Heart left ventricle (tissue), 16 donors: ENCODE measurements around the gene ACAP2. TPM values are rescaled to one million over a fixed set of nuclear protein-coding genes. Genes with fewer than 3 reads are reported as not detected.

Experiments used
- ATAC-seq, 4 donors: fragments of 200-7000 bp; cut with Tn5 transposase; one replicate each; pipeline ENCODE4 v1.9.1; 2020 to 2022; ENCODE audit warnings: moderate library complexity in 4 of 4, mild to moderate bottlenecking in 3 of 4, moderate number of reproducible peaks in 1 of 4
- DNase-seq, 5 donors: peaks; one replicate each; pipeline ENCODE4 v3.0.0-alpha.2; 2020
- H3K27ac ChIP-seq, 12 donors: fragments of 200-600 bp; sonication (generic) in 4 of 12; one replicate each; pipeline versions ENCODE4 v1.5.0 to v1.8.0; 2016 to 2022; ENCODE audit warnings: mild to moderate bottlenecking in 2 of 12
- H3K27me3 ChIP-seq, 9 donors: fragments of 200-600 bp; sonication (generic) in 2 of 9; one replicate each; pipeline versions ENCODE4 v1.5.1 to v1.8.0; 2016 to 2022; ENCODE audit warnings: mild to moderate bottlenecking in 3 of 9
- H3K36me3 ChIP-seq, 9 donors: fragments of 200-600 bp; sonication (generic) in 2 of 9; one replicate each; pipeline versions ENCODE4 v1.5.0 to v1.8.0; 2018 to 2022; ENCODE audit warnings: mild to moderate bottlenecking in 2 of 9
- H3K4me1 ChIP-seq, 12 donors: fragments of 200-600 bp; sonication (generic) in 4 of 12; one replicate each; pipeline versions ENCODE4 v1.5.0 to v1.8.0; 2016 to 2022; ENCODE audit warnings: mild to moderate bottlenecking in 3 of 12
- H3K4me3 ChIP-seq, 12 donors: fragments of 200-600 bp; sonication (generic) in 4 of 12; one replicate each; pipeline versions ENCODE4 v1.5.0 to v1.8.0; 2017 to 2022; ENCODE audit warnings: mild to moderate bottlenecking in 9 of 12, moderate library complexity in 4 of 12
- H3K9me3 ChIP-seq, 12 donors: fragments of 200-600 bp; sonication (generic) in 4 of 12; one replicate each; pipeline versions ENCODE4 v1.5.0 to v1.8.0; 2016 to 2022; ENCODE audit warnings: mild to moderate bottlenecking in 1 of 12
- CTCF ChIP-seq, 12 donors: fragments of 200-600 bp; sonication (generic) in 4 of 12; IDR thresholded peaks; one replicate each; pipeline versions ENCODE4 v1.5.0 to v1.8.0; 2018 to 2022; ENCODE audit warnings: antibody characterized with exemption in 12 of 12, mild to moderate bottlenecking in 5 of 12
- POLR2A ChIP-seq, 2 donors: fragments of 450-650 bp; IDR thresholded peaks; one replicate each; pipeline ENCODE4 v1.6.1; 2017; ENCODE audit warnings: antibody characterized with exemption in 2 of 2, mild to moderate bottlenecking in 2 of 2, moderate library complexity in 2 of 2
- WGBS, 4 donors: extraction: QIAGEN DNeasy Blood & Tissue Kit in 2 of 4; methylation state at CpG; one replicate each; pipeline versions ENCODE4 v1.1.5 to v1.1.7; 2013 to 2018; 5-methylcytosine and 5-hydroxymethylcytosine counted together
- intact Hi-C, 10 donors: fragments of 100-400 bp; cut with DNase I; formaldehyde crosslinking; loops; one replicate each; pipeline versions ENCODE4 v1.11.1 to v1.14.2; 2022
- polyA plus RNA-seq, 2 donors: library from polyadenylated mRNA; stranded (reverse); fragments of 200-250 nt; gene quantifications; one replicate each; pipeline ENCODE4 v1.2.3, GENCODE V29; 2013
- total RNA-seq, 9 donors: library from RNA; depleted of rRNA in 2 of 9; stranded (reverse); fragments of >200 nt in 2 of 9; fragmentation: NEBNext Ultra II Directional in 3 of 9; extraction: Animal tissue kit (Norgen Biotek cat#: 25700) in 3 of 9; gene quantifications; one replicate each; pipeline versions ENCODE4 v1.1.0 to v1.2.4, GENCODE V29; 2016 to 2023
- donor health status: ischemic (EF 13 %, LVEDD 7.1; RV severe dilation, severe dysfunction).
- donor health status: healthy with polysubstance abuse.
- donor health status: DM: no; HTN: yes; CAD: no.
- donor health status: DM: no; HTN: no; CAD: no.
- donor health status: ischemic (EF 25% LVEDD 6.9; RV normal size, moderate dysfunction).
- donor health status: ischemic (EF 25% LVEDD 5.7; RV mildly dilated, moderate dysfunction).
- donor health status: healthy.
- donor health status: DM: yes; HTN: yes; CAD: no.
- donor health status: ischemic (EF 35%, LVEDD 5.7; RV mildly dilated, moderate dysfunction).
- donor health status: nonischemic (EF 11% LVEDD 7.7; RV severe dilation, severe dysfunction).
- donor health status: DM: yes; HTN: yes; CAD: no.
- donor health status: PGD.
- donor health status: ischemic (EF 29% LVEDD 5.4; RV normal size, mild dysfunction).
- donor health status: nonischemic (EF 23%, LVEDD 6.1; RV moderate dilation, normal function).

Gene ACAP2
- total and polyA plus RNA-seq, 11 donors = 4.4 to 39.2 (median 15.4) TPM

GRCh38 chr3:195447201-195447600 is 4.4 kb upstream of the ACAP2 start:
- H3K27ac ChIP-seq = no peak overlapping the region
- H3K36me3 ChIP-seq = no peaks in the 10 kb centered on the region
- H3K27me3 ChIP-seq = no peaks in the 10 kb centered on the region
- H3K4me1 ChIP-seq = peaks cover 0 to 18% (median 8%) of the 10 kb centered on the region in 12 donors
- ATAC-seq = no peak
- intact Hi-C loops = loop anchor here in 3 of 10 donors (10.0 kb wide), 2 partner anchors 78 to 172 kb away; partner anchors contain the start of gene XXYLT1 (in 2 of the 3)
- no peaks in the 10 kb centered on the region for H3K9me3 ChIP-seq
- no peak overlapping the region for H3K4me3 ChIP-seq
- no peak for TF ChIP-seq POLR2A (IDR thresholded peaks at IDR 0.05)
- no peak for TF ChIP-seq CTCF (IDR thresholded peaks at IDR 0.05)
- WGBS, 4 donors = 94 to 96% (median 95%) methylated on average over 6 of the region's 6 CpGs
- no peak for DNase-seq

GRCh38 chr3:195446359-195446758 is 3.5 kb upstream of the ACAP2 start:
- no peak for ATAC-seq
- TF ChIP-seq CTCF (IDR thresholded peaks at IDR 0.05) = no peak
- TF ChIP-seq POLR2A (IDR thresholded peaks at IDR 0.05) = no peak
- Histone ChIP-seq H3K4me1 (peaks cover 0 to 22% (median 11%) of the 10 kb centered on the region in 12 donors), H3K9me3 (no peaks in the 10 kb centered on the region), H3K36me3 (no peaks in the 10 kb centered on the region), H3K27me3 (no peaks in the 10 kb centered on the region), H3K27ac (no peak overlapping the region), H3K4me3 (no peak overlapping the region)
- WGBS, 4 donors = 86 to 90% (median 88%) methylated on average over 3 of the region's 3 CpGs
- DNase-seq = no peak
- intact Hi-C loops = loop anchor here in 3 of 10 donors (10.0 kb wide), 2 partner anchors 78 to 172 kb away; partner anchors contain the start of gene XXYLT1 (in 2 of the 3)

GRCh38 chr3:195445885-195446284 is 3.1 kb upstream of the ACAP2 start:
- H3K27me3 ChIP-seq = no peaks in the 10 kb centered on the region
- 78 to 85% (median 81%) methylated on average over 2 of the region's 2 CpGs for WGBS, 4 donors
- no peak overlapping the region for H3K4me3 ChIP-seq
- no peaks in the 10 kb centered on the region for H3K36me3 ChIP-seq
- intact Hi-C loops = loop anchor here in 3 of 10 donors (10.0 kb wide), 2 partner anchors 79 to 171 kb away; partner anchors contain the start of gene XXYLT1 (in 2 of the 3)
- no peak for DNase-seq
- H3K4me1 ChIP-seq = peaks cover 0 to 22% (median 15%) of the 10 kb centered on the region in 12 donors
- no peak overlapping the region for H3K27ac ChIP-seq
- no peaks in the 10 kb centered on the region for H3K9me3 ChIP-seq
- no peak for ATAC-seq
- TF ChIP-seq CTCF (IDR thresholded peaks at IDR 0.05) = no peak
- TF ChIP-seq POLR2A (IDR thresholded peaks at IDR 0.05) = no peak

- H3K27me3 ChIP-seq = no peaks in the 10 kb centered on the region
- ATAC-seq (no peak), DNase-seq (no peak)
- intact Hi-C loops = loop anchor here in 6 of 10 donors (5.0 to 10.0 kb wide), 4 partner anchors 81 to 771 kb away; partner anchors contain the start of genes XXYLT1 (in 4 of the 6) and LSG1 (in 1 of the 6)
- TF ChIP-seq CTCF (IDR thresholded peaks at IDR 0.05) (no peak), POLR2A (IDR thresholded peaks at IDR 0.05) (no peak)
- peak overlapping the region in 11 of 12 donors; percentile 14 to 100 (median 47) for H3K4me3 ChIP-seq
- peaks cover 3 to 33% (median 22%) of the 10 kb centered on the region in 12 donors for H3K4me1 ChIP-seq
- WGBS, 4 donors = 21 to 27% (median 24%) methylated on average over 6 of the region's 6 CpGs
- H3K36me3 ChIP-seq = no peaks in the 10 kb centered on the region
- peak overlapping the region in 11 of 12 donors; percentile 58 to 85 (median 76) for H3K27ac ChIP-seq
- H3K9me3 ChIP-seq = no peaks in the 10 kb centered on the region
These were observed 670 bp upstream of the ACAP2 start for GRCh38 chr3:195443391-195443989.
